Panc1 (cell line): ENCODE results near the gene PRTN3.

Source experiments
- POLR2AphosphoS5 ChIP-seq: IDR thresholded peaks from 2 replicates; pipeline ENCODE4 v1.6.1; 2012; ENCODE audit warnings: mild to moderate bottlenecking, low read depth, low read length, moderate library complexity
- SIN3A ChIP-seq: IDR thresholded peaks from 2 replicates; pipeline ENCODE4 v1.6.1; 2012; ENCODE audit warnings: low read depth, mild to moderate bottlenecking, low read length, moderate library complexity, borderline replicate concordance; ENCODE audit not compliant: insufficient read depth
- TCF7L2 ChIP-seq: IDR thresholded peaks from 2 replicates; pipeline ENCODE4 v1.6.1; 2011; ENCODE audit warnings: mild to moderate bottlenecking, low read depth, low read length, inconsistent platforms
- TF ChIP-seq, protein P1 (sequence below): fragments of 450-650 bp; IDR thresholded peaks from 2 replicates; pipeline ENCODE4 v1.5.1; 2017; ENCODE audit warnings: mild to moderate bottlenecking

DNA sequence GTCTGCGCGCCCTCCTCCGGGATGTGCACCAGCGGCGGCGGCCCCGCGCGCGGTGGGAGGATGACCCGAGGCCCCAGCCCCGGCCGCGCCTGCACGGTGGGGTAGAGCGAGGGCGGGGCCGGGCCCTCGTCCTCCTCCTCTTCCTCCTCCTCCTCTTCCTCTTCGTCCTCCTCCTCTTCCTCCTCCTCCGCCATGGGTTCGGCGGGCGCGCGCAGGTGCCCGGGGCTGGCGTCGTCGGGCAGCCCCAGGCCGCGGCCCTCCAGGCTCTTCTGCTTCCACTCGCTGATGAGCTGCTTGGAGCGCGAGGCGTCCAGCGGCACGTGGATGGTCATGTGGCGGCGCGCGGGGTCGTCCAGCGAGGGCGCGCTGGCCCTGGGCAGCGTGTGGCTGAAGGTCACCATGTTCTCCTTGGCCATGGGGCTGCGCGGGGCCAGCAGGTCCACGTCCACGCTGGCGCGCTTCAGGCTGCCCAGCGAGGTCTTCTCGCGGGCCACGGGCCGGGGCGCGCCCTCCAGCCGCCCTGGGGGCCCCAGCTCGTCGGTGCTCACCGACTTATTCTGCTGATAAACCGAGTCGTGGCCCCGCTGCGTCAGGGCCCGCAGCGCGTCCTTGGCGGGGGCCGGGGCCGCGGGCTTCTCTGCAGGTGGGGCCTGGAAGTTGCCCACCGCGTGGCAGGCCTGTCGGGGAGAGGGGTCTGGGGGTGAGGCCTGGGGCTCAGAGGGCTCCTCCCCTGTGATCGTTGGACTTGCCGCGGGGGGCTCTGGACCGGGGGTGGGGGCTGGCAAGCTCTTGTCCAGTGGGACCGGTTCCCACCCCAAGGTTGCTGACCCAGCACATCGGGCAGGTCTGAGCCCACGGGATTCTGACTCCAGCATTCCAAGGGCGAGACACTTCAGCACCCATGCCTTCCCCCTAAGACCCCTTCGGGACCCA lies 27.3 kb upstream of the PRTN3 start:
- TF ChIP-seq, protein P1, sequence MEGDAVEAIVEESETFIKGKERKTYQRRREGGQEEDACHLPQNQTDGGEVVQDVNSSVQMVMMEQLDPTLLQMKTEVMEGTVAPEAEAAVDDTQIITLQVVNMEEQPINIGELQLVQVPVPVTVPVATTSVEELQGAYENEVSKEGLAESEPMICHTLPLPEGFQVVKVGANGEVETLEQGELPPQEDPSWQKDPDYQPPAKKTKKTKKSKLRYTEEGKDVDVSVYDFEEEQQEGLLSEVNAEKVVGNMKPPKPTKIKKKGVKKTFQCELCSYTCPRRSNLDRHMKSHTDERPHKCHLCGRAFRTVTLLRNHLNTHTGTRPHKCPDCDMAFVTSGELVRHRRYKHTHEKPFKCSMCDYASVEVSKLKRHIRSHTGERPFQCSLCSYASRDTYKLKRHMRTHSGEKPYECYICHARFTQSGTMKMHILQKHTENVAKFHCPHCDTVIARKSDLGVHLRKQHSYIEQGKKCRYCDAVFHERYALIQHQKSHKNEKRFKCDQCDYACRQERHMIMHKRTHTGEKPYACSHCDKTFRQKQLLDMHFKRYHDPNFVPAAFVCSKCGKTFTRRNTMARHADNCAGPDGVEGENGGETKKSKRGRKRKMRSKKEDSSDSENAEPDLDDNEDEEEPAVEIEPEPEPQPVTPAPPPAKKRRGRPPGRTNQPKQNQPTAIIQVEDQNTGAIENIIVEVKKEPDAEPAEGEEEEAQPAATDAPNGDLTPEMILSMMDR: no peak
- no peak for TF ChIP-seq TCF7L2
- TF ChIP-seq SIN3A: no peak
- no peak; the same call in 1 of the 2 replicates for TF ChIP-seq POLR2AphosphoS5
